Loucy (cell line): Measurements from ENCODE around the gene CCDC12.

Experiments
- CTCF ChIP-seq: fragments of 200-600 bp; sonication (generic); conservative IDR thresholded peaks from 2 replicates; pipeline ENCODE4 v1.5.1; 2014; ENCODE audit warnings: mild to moderate bottlenecking, antibody characterized with exemption, low read length
- EZH2phosphoT487 ChIP-seq: fragments of 200-600 bp; IDR thresholded peaks from 2 replicates; pipeline ENCODE4 v1.6.1; 2018; ENCODE audit warnings: antibody characterized with exemption, mild to moderate bottlenecking, moderate library complexity, borderline replicate concordance

GRCh38 chr3:47019201-47019600 is 42.7 kb upstream of the CCDC12 start:
- TF ChIP-seq CTCF (no peak), EZH2phosphoT487 (no peak)
